GM21825 (cell line): ENCODE data around the gene P2RX7.

Experiments used
- ATAC-seq: cut with Tn5 transposase; IDR thresholded peaks from one replicate; pipeline ENCODE4 v1.9.1; 2021; ENCODE audit warnings: mild to moderate bottlenecking, moderate library complexity; ENCODE audit not compliant: unreplicated experiment

P2RX7 gene

DNA sequence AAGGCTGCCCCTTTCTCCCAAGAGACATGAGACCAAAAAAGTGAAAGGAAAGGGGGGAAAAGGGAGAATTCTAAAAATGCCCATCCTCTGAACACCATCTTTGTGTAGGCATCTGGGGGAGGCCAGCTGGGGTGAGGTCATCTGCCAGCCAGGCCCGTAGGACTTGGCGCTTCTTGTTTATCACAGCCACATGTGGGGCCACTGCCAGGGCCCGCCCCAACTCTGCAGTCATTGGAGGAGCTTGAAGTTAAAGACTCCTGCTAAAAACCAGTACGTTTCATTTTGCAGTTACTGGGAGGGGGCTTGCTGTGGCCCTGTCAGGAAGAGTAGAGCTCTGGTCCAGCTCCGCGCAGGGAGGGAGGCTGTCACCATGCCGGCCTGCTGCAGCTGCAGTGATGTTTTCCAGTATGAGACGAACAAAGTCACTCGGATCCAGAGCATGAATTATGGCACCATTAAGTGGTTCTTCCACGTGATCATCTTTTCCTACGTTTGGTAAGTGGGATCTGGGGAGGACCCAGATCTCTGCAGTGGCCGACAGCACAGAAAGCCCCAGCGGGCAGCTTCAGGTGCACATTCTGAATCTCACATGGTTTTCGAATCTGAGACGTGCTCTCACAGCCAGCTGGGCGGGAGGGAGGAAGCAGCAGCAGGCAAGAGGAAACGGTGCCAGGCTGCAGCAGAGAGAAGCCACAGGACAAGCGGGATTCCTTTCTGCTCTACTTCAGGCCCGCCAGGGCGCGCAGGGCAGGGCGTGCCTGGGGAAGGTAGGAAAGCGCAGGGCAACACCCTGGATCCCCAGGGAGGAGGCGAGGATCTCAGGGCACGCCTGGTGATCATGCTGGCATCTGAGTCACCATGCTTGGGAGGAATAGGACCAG, at the start of gene P2RX7:
TSS of gene P2RX7 (plus strand) at position 276 of the 881 bp plus-strand sequence. CDS start at position 371, 95 bp downstream.
- ATAC-seq: peak; percentile 34

DNA sequence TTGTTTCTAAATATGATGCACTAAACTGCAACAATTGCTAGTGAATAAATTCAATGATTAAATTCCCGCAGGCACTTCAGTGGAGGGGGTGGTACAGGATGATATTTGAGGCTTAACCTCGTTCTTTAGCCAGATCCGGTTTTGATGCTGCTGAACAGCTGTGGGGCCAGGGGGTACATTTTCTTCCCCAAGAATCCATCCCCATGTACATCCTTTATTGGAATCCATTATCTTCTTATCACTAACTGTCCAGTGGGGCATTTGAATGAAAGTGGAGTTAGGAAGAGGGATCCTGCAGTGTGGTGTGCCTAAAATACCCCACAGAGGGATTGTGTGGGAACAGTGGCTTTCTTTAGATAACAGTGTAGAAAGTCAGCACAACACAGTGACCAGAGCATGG, 48.4 kb upstream of the P2RX7 start:
- ATAC-seq: no peak

DNA sequence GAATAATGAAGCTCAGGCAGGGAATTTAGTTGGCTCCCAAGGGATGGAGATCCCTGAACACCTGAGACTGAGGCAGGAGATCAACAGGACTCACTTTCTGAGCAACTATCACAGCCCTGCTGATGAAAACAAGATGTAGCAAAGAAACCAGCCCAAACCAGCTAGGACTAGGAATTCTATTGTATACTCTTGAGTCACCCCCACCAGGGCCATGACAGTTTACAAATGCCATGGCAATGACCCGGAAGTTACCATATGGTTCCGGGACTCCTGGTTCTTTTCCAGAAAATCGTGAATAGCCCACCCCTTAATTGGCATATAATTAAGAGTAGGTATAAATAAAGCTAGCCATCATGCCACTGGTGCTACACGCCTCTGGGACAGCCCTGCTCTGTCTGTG, 47.6 kb upstream of the P2RX7 start:
- no peak for ATAC-seq

DNA sequence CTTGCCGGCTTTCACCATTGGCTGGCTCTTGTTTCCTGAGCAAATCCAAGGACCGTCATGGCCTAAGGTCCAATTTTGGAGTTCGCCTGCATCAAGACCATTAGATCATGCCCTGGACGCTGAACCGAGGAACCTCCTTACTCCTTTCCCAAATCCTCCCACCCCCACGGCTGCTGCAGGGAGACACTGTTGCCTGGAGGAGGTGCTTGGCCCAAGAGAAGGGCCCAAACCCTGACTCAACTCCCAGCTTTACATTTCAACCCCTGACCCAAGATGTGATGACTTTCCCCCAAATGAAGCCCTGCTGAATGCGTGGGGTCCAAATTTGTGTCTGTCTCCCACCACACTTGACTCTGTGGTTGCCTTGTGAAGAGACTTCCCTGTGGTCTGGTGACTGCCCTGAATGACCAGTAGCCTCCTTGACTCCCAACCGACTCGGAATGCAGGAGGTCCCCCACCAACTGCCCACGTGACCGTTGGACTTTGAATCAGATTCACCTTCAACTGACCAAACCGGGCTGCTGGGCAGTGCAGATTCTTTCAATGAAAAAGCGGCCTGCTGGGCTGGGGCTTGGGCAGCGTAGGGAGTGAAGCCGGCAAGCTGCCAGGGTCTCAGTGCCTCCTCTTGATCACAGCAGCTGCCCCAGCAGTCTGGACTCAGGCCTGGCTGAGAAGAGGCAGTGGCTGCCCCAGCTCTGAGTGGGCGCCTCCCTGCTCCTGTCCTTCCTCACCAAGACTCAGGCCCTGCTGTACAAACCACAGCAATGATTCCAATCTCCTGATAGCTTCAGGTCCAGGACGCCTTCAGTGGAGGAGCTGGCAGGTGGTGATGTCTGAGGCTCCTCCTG, 46.9 kb upstream of the P2RX7 start:
- no peak for ATAC-seq

DNA sequence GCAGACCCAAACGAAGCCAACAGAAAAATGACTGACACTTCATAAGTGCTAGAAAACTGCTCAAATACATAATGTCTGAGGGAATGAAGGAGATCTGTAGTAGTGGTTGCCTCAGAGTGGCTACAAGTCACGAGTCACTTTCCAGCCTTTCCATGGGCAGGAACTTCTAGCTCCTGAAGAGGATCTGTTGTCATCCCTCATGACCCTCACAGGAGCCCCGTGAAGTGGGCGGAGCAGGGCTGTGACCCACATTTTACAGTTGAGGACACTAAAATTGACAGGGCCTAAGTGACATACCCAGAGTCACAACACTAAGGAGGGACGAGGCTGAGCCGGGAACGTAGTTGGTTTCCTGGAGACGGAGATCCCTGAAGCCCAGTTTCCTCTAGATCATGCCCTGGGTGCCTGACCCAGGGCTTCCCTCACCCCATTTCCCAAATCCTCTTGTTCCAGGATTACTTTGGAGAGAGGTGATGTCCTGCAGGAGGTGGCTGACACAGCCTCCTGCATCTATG, 45.8 kb upstream of the P2RX7 start:
- ATAC-seq: no peak

DNA sequence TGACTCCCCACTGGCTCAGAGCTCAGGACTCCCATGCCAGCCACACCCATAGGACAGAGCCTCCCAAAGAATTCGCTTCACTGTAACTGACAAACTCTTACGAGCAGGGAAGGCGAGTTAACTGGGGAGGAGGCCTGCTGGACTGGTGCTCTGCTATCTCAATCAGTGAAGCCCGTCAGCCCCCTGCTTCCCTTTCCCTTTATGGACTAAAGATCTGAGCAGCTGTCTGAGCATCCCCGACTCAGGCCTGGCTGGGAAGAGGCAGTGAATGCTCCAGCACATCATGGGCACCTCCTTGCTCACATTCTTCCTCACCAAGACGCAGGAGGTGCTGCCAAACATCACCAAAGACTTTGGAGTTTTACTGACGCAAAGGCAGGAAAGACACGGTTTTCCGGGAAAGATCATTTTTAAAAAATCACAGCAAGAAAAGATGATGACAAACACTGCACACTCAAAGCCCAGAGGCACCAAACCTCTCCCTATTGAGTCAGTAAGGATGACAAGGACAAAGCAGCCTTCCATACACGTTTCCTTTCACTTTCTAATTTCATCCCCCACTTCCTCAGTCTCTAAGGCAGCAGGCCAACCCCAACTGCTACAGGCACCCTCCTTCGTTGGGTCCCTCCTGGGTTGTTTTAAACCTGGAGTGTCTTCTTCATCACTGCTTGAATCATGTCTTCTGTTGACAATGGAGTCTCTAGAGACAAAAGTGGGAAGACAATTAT, 45.0 kb upstream of the P2RX7 start:
- ATAC-seq: no peak

DNA sequence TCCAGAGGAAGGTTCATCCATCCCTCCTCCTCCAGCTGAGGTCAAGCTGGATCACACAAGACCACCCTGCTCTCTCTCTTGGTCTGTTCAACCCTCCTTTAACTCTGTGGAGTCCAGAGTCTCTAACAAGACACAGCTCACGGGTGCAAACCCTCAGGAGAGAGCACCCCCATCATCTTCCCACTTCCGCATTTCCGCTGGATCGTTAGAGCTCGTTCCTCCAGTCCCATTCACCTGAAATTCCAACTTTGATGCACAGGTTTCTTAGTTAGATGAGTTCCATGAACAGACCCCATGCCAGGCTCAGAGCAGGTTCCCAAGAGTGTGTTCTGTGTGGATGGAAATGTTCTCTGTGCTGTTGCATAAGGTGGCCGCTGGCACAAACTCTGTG, 44.5 kb upstream of the P2RX7 start:
- no peak for ATAC-seq

DNA sequence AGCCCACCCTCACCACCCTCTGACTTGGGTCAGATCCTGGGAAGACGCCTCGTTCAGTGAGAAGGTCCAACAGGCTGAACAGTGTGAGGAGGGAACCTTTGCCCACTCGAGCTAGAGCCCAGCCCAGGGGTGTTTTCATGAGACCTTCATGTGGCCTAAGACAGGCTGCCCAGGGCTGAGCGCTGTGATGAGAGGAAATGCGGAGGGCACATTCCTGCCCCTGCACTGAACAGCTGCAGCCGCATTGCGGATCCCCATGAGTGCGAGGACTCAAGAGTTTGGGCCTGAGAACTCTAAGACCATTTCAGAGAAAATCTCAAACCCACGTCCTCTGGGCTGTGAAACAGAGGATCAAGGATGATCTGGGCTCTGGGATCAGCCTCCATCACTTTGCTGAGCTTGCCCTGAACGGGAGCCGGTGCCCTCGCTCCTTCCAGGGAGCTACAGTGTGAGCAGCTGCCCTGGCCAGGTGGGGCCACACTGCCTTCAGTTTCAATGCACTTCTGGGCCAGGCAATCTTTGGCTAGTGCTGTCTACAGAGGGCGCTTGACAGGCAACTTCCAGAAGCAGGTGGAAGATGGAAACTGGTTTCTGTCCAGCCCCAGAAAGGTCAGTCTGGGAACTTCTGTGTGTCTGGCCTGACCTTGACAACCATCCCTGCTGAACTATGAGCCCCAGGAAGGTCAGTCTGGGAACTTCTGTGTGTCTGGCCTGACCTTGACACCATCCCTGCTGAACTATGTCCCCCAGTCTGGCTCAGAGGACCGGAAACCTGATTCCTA, 43.5 kb upstream of the P2RX7 start:
- ATAC-seq: no peak

DNA sequence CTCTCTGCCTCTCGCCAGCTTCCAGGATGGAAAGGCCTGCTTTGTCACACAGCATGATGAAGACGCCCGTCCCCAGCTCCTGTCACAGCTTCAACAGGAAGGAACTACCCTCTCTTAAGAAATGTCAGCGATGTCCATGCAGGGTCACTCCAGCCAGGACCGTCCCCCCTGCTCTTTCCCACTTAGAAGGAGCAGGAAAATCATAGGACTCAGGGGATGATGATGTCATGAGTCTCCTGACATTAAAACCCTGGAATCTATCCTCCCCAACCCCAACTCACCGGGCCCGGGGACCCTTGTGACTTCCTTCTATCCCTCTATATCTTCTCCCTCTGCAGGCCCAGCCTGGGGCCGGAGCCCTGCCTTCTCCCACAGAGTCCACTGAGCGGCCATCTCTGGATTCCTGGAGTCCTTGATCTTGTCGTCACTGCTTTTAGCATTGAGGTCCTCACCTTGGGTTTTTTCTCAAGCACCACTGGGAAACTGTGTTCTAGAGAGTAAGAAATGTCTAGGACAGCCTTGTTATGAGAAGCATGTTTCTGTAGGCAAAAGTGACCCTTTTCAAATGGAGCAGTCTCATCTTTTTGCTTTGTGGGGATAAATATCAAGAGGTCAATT, 42.8 kb upstream of the P2RX7 start:
- no peak for ATAC-seq

DNA sequence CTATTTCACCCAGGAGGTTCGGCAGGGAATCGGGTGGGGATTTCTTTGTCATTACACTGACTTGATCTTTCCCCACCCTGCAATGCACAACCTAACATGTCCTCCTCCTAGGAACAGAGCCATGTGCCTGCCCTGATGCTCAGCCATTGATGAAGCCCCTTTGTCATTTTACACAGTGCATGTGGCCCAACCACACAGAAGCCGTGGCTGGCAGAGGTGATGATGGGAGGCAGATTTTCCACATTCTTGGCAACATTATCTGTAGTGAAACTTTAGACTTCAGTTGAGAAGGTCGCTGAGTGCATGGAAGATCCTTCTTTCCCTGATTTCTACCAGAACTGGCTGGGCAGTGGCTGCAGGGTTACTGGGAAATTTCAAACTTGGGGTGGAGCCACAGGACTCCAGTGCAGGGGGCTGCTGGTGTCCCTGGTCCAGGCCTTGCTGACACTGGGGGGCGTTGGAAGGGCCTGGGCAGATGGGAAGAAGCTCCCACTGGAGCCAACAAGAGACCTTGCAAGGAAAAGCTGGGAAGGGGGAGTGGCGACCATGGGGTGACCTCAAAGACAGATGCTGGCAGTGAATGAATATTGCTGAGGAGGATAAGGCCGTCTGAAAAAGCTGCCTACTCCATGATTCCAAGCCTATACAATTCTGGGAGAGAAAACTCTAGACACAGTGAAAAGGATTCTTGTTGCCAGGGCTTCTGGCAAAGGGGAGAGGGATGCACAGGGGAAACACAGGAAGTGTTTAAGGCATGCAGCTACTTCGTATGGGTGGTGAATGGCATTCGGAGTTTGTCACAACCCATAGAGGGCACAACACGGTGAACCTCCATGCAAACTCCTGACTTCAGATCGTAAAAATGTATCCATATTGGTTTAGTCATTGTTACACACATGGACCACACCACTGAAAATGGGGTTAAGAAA, 41.8 kb upstream of the P2RX7 start:
- ATAC-seq: no peak

DNA sequence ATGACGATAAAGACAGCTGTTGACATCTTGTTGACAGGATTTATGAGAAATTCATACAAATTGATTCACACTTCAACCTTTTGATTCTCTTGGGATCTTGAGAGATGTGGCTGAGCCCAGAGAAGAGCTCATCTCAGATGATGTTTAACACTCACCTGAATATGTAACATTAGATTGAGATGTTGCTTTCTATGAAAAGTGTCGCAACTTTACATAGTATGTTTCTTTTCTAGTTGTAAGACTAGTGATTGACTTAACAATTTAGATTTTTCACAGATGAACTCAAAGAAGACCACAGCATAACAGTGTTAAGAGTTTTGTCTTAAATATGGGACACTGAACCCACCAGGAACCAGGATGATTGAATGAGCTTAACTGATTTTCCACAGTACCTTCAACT, 40.6 kb upstream of the P2RX7 start:
- no peak for ATAC-seq

DNA sequence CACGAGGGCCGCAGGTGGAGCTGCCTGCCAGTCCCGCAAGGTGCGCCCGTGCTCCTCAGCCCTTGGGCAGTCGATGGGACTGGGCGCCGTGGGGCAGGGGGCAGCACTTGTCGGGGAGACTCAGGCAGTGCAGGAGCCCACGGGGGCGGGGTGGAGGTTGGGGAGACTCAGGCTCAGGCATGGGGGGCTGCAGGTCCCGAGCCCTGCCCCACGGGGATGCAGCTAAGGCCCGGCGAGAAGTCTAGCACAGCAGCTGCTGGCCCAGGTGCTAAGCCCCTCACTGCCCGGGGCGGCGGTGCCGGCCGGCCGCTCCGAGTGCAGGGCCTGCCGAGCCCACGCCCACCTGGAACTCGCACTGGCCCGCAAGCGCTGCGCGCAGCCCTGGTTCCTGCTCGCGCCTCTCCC, 39.2 kb upstream of the P2RX7 start:
- no peak for ATAC-seq

DNA sequence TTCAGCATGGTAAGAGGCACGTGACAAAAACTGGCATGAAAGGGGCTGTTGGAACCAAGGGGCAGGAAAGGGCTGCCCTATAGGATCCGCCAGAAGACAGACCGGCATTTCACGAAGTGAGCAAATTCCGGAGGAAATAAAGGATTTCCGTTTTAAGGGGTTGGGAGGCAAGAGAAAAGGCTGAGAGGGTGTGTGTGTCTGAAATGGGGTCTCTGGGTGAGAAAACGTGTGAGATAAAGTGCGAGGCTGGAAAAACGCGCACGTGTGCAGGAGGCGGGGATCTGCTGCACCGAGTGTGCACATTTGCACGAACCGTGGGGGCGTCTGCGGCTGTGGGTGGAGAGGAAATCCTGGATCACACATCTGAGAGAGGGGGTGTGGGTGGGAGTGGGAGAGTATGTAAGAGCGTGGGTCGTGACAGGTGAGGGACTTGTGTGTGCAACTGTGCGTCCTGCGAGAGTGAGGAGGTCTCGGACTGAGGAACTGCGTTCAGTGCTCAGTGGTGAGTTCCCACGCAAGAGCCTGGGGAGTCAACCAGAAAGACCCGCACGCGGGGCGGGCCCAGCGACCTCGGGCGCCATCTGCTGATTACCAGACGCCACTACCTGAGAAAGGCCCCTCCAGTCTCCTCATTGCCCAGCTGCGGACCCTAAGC, 37.0 kb upstream of the P2RX7 start:
- peak; percentile 81 for ATAC-seq

DNA sequence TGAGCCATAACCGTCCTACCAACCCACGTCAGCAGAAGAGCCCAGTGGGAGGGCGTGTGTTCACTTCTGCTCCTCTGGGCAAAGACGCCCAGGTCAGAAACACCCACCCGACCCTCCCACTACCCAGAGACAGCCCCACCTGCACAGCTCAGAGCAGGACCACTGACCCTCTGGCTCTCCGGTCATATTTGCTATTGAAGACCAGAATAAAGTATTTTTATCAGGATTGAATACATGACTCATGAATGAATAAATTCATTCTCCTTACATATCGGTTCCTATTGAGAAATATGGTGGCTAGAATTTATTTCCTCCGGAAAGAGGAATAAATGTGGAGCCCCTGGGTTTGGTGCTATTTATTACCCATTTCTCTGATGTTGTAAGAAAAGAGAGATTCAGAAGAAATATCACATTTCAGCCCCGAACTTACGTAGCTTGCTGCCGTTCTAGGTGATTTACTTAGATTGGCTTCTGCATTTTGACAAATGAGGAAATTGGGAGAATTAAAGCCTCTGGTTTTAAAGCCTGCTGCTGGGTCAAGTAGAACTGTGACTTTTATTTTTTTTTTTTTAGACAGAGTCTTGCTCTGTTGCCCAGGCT, 36.4 kb upstream of the P2RX7 start:
- ATAC-seq: no peak

DNA sequence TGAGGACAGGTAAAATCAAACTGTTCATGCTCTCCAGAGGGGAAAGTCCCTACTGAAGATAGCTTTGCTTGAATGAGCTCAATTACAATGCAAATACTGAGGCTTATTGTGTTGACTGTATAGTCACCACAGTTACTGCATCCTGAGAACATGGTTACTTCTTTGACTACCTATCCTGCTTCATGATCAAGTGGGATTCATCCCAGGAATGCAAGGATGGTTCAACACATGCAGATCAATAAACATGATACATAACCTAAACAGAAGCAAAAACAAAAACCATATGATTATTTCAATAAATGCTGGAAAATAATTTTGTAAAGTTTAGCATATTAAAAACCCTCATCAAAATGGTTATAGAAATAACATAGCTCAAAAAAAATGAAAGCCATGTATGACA, 32.9 kb upstream of the P2RX7 start:
- ATAC-seq: no peak

DNA sequence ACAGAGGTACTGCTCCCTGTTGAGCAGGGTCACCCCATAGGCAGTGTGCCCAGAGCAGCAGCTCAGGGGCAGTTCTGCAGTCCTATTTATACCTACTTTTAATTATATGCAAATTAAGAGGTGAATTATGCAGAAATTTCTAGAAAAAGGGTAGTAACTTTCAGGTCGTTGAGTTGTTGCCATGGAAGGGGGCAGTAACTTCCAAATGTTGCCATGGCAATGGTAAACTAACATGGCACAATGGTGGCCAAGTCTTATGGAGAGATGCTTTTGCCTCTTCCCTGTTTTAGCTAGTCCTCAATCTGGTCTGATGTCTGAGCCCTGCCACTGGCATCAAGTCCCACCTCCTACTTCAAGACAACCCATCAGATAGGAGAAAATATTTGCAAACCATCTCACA, 30.4 kb upstream of the P2RX7 start:
- no peak for ATAC-seq

DNA sequence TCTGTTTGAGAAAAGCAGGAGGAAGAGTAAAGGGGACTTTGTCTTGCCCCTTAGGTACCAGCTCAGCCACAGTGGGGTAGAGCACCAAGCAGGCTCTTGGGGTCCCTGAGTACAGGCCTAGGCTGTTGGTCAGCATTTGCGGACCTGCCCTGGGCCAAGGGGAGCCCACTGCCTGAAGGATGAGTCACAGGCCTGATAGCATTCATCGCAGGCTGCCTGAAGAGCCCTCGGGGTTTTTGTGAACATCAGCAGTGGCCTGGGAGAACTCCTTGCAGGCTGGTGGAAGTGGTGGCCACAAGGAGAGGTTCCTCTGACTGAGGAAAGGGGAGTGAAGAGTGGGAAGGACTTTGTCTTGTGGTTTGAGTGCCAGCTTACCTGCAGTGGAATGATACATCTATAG, 25.0 kb upstream of the P2RX7 start:
- ATAC-seq: no peak

DNA sequence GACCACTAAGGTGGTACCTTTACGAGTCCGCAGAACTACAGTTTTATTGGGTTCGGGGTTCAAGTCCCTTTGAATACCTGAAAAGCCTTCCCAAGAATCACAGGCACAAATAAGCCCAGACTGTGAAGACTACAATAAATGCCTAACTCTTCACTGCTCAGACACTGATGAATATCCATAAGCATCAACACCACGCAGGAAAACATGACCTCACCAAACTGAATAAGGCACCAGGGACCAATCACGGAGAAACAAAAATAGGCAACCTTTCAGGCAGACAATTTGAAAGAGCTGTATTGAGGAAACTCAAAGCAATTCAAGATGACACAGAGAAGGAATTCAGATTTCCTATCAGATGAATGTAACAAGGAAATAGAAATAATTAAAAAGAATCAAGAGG, 24.2 kb upstream of the P2RX7 start:
- no peak for ATAC-seq
